Measurements from ENCODE around the gene STARD10. TPM values are rescaled to one million over a fixed set of nuclear protein-coding genes. Genes with fewer than 3 reads are reported as not detected.
"Not testable (repeated sequence)": the region's sequence is repeated elsewhere in the genome, so short reads cannot be mapped to it uniquely, and the experiment has no call there.

STARD10 gene
- total RNA-seq, 3 donors from 2014 or later = 9.4 to 13.8 (median 13.0) TPM

DNA sequence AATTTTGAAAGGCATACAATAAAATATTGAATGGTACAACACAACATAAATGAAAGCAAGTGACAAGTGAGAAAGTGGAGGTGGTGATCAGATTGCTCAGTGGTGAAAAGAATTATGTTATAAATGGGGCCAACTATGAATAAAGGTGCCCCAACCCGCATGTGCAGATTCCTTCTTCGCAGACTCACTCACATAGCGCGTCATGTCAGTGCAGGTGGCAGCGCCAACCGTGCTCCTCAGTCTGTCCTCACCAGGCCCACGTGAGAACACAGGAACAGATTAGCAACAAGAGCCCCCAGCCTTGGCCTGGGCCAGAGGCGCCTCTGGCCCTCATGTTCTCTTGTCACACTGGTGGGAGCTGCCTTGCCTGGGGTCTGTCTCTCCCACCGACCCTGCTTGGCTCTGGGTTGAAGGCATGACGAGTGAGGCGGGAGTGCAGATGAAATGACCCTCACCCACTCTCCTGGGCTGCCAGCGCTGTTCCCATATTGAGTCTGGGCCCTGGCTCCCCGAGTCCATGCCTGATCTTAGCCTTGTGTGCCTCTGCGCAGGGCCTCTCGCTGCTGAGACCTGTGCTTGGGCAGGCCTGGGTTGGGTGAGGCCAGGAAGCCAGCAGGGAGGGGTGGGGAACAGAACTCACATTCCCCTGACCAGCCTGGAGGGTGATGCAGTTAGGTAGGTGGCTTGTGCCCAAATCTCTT is 26.7 kb upstream of the STARD10 start:
- H3K4me3 Mint-ChIP-seq = peak overlapping the region; percentile 51

DNA sequence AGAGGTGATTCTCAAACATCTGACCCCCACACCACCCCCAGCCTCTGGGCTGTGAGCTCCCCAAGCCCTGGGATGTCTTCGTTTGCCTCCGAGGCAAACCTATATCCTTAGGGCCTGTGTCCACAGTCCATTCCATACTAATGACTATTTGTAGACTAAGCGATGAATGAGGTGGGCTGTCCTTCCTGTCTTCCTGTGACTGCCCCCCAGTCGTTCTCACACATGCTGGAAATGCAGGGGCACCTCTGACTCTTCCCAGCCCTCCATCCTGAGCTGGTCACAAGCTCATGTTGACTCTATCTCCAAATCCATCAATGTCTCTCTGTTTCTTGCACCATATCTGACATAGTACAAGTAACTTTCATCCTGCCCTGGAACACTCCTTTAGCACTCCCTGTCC is 25.1 kb upstream of the STARD10 start:
- Mint-ChIP-seq H3K27me3 (ENCODE audit: low read depth) (no peaks in the 10 kb centered on the region), H3K36me3 (ENCODE audit: insufficient read depth) (peaks cover 22% of the 10 kb centered on the region), H3K4me1 (ENCODE audit: low read depth) (peaks cover 40% of the 10 kb centered on the region), H3K4me3 (no peak overlapping the region), H3K9me3 (no peaks in the 10 kb centered on the region)
- ATAC-seq = no peak
- no peak for DNase-seq

More for the DNA sequence above, 26.7 kb upstream of the STARD10 start:
- peaks cover 27% of the 10 kb centered on the region for H3K36me3 Mint-ChIP-seq (ENCODE audit: insufficient read depth)
- H3K9me3 Mint-ChIP-seq = no peaks in the 10 kb centered on the region
- H3K4me1 Mint-ChIP-seq (ENCODE audit: low read depth) = peaks cover 39% of the 10 kb centered on the region
- no peaks in the 10 kb centered on the region for H3K27me3 Mint-ChIP-seq (ENCODE audit: low read depth)
- DNase-seq (no peak), ATAC-seq (no peak)

DNA sequence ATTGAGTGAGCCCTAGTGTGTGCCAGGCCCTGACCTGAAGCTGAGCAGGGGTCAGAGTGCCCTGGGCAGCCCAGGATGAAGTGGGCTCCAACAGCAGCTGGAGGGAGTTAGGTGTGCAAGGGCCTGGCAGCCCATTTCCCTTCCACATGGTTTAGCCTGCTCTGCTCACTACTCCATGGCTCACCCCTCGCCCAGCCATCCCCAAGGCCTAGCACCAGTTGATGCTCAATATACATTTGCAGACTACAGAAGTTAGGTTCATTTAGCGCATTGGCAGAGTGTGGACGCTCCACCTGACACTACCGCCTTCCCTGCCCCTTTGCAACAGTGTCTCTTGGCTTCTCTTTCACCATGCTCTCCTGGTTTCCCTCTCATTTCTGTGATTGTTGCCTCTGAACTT is 24.1 kb upstream of the STARD10 start:
- Mint-ChIP-seq H3K9me3 (no peaks in the 10 kb centered on the region), H3K4me3 (no peak overlapping the region), H3K36me3 (ENCODE audit: insufficient read depth) (peaks cover 24% of the 10 kb centered on the region), H3K4me1 (ENCODE audit: low read depth) (peaks cover 41% of the 10 kb centered on the region), H3K27me3 (ENCODE audit: low read depth) (no peaks in the 10 kb centered on the region)
- DNase-seq (no peak), ATAC-seq (no peak)

DNA sequence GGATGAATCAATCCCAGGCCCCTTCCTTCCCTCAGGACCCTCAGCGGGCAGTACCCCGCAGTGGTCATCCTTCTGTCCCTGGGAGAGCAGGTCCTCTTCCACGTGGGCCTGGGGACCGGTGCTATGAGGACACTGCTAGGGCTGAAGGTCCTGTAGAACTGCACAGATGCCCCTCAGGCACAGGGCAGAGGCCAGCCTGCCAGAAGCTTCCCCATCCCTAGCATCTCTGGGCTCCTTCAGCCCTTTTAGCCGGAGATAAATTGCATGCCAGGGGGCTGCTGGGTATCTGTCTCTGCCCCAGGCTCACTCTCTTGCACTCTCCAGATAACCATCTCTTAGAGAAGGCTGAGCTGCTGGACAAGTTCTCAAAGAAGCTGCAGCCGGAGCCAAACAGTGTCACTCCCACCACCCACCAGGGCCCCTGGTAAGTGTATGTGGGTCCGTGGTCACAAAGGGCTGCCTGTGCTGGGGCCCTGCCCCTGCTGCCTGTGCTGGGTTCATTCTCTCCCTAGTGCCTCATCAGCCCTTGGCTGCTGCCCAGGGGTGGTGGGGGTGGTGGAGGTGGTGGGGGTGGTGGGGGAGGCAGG is 22.6 kb upstream of the STARD10 start:
- ATAC-seq (no peak), DNase-seq (no peak)
- Mint-ChIP-seq H3K27me3 (ENCODE audit: low read depth) (no peaks in the 10 kb centered on the region), H3K36me3 (ENCODE audit: insufficient read depth) (peaks cover 24% of the 10 kb centered on the region), H3K9me3 (no peaks in the 10 kb centered on the region), H3K4me1 (ENCODE audit: low read depth) (peaks cover 53% of the 10 kb centered on the region), H3K4me3 (peak overlapping the region; percentile 98)

DNA sequence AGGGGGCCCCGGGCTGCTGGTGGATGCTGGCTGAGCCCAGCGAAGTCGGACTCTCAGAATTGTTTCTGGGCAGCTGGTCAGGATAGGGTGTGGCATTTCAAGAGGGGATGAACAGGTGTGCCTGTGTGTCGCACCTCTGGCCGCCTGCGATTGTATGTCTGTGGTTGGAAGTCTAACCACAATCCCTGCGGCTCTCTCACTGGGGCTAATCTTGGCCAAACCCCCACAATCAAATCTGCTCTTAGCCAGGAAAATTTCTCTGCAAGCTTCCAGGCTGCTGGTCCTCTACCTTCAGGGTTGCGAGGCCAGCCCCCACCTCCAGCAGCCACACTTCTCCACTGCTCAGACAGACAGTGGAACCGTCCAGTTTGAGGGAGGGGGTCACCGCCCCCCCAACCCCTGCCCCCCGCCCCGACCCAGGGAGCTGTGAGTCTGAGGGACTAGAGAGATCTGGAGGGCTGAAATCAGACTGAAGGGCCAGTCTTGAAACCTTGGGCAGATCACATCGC is 21.3 kb upstream of the STARD10 start:
- H3K4me3 Mint-ChIP-seq = peak overlapping the region; percentile 98
- peaks cover 46% of the 10 kb centered on the region for H3K4me1 Mint-ChIP-seq (ENCODE audit: low read depth)
- H3K36me3 Mint-ChIP-seq (ENCODE audit: insufficient read depth) = peaks cover 26% of the 10 kb centered on the region
- H3K9me3 Mint-ChIP-seq = no peaks in the 10 kb centered on the region
- no peaks in the 10 kb centered on the region for H3K27me3 Mint-ChIP-seq (ENCODE audit: low read depth)
- DNase-seq = no peak
- ATAC-seq = no peak

DNA sequence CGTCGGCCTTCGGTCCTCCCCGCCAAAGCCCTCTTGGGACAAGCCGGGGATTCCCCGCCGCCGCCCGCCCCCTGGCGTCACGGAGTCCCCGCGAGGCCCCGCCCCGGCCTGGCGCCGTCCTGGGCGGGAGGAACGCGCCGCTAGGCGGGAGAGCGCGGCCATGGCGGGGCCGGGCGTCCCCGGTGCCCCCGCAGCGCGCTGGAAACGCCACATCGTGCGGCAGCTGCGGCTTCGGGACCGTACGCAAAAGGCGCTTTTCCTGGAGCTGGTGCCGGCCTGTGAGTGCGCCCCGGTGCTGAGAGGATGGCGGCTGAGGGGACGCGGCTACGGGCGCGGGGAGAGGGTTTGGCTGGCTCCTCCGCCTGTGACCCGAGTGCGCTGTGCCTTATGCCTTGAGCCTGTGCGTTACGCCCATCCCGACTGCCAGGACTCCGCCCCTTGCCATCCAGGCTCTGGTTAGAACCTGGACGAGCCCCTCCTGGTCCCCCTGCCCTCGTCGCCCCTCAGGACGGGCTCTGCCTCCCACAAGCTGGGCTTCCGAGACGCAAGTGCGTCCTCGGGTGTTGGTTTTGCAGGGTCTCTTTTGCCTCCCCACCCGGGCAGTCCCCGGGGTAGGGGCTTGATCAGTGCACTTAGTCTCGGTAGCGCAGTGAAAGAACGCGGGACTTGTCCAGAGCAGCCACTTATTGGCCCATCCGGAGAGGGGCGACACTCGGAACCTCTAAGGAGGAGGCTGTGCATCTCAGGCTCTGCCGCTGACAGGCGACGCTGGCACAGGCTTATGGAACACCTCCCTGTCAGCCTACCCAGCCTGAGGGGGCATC is 20.7 kb upstream of the STARD10 start, which contains the start of gene ATG16L2:
Gene ATG16L2 (plus strand): TSS at position 126 of the 824 bp plus-strand sequence. CDS start 35 bp downstream, at position 161.
- Mint-ChIP-seq H3K4me3 (peak within 1 kb of the TSS; percentile 99), H3K36me3 (ENCODE audit: insufficient read depth) (peaks cover 24% of the 10 kb centered on the region), H3K4me1 (ENCODE audit: low read depth) (peaks cover 44% of the 10 kb centered on the region), H3K27me3 (ENCODE audit: low read depth) (no peaks in the 10 kb centered on the region), H3K9me3 (no peaks in the 10 kb centered on the region)
- DNase-seq (peak; percentile 87), ATAC-seq (peak; percentile 74 to 79)

DNA sequence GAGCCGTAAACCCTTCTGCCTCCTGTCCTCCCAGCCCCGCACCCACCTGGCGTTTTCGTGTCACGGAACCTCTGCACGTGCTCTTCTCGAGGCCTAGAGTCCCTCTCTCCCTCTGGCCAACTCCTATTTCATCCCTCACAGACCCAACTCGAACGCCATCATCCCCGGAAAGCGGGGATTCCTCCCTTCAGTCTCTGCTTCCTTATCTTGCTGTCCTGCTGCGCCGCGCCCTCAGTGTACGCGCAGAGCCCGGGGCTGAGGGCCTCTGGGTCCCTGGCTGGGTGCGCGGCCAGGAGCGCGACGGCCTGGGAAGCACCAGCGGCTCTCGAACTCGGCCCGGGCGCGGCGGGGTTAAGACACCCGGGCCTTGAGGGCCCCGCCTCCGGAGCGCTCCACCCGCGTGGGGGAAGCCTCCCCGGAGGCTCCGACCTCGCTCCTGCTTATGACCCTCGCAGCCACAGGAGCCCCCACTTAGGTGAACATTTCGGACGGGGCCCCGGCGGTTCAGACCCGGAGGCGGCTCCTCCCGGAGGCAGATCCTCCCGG is 20.0 kb upstream of the STARD10 start:
- ATAC-seq = peak; percentile 67 to 69
- H3K4me3 Mint-ChIP-seq = peak overlapping the region; percentile 99
- H3K36me3 Mint-ChIP-seq (ENCODE audit: insufficient read depth) = peaks cover 20% of the 10 kb centered on the region
- no peaks in the 10 kb centered on the region for H3K27me3 Mint-ChIP-seq (ENCODE audit: low read depth)
- no peaks in the 10 kb centered on the region for H3K9me3 Mint-ChIP-seq
- peaks cover 44% of the 10 kb centered on the region for H3K4me1 Mint-ChIP-seq (ENCODE audit: low read depth)
- DNase-seq = no peak

DNA sequence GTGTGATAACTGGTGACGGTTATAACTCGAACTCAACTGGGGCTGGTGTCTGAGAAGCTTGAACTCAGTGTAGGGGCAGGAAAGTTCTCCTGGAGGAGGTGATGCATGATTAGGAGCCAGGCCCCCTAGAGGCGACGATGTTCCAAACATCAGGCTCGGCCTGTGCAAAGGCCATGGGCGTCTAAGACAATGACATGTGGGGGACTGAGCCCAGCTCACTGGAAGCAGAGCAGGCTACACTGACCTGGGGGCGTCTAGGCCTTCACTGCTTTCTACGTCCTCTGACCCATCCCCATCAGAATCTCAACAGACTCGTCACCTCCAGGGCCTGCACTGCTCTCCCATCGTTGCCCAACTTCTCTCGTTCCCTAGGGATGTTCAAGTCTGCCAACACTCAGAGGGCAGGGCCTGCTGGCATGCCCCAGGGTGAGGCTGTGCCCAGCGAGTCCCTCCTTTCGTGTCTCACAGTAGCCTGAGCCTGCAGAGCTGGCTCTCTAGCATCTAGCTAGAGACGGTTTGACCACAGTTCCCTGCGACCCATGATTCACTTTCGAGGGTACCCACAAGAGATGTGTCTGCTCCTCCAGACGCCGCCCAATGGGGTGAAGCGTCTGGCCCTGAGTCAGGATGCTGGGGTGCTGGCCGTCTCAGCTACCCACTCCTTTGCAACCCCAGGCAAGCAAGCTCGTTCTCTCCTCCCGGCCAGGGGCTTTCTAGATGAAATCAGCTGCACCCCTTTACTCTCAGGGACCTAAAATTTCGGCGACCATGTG is 19.3 kb upstream of the STARD10 start:
- peaks cover 43% of the 10 kb centered on the region for H3K4me1 Mint-ChIP-seq (ENCODE audit: low read depth)
- H3K9me3 Mint-ChIP-seq = no peaks in the 10 kb centered on the region
- no peaks in the 10 kb centered on the region for H3K27me3 Mint-ChIP-seq (ENCODE audit: low read depth)
- ATAC-seq = peak; percentile 64 to 67
- H3K4me3 Mint-ChIP-seq = peak overlapping the region; percentile 99
- DNase-seq = peak; percentile 61
- H3K36me3 Mint-ChIP-seq (ENCODE audit: insufficient read depth) = peaks cover 20% of the 10 kb centered on the region

DNA sequence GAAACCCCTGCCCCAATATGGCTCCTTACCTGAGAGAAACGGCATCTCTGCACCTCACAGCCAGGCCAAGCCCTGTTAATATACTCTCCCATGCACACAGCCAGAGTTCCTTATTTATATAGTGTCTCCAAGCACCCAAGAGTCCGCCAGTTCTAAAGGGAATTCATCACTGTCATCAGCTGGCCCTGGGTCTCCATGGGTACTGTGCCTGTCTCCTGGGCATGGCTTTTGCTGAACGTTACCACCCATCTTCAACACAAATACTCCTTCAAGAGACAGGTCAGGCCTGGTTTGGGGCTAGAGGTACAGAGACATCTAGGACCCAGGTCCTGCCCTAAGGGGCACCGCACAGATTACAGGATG is 18.7 kb upstream of the STARD10 start:
- Mint-ChIP-seq H3K4me1 (ENCODE audit: low read depth) (peaks cover 39% of the 10 kb centered on the region), H3K36me3 (ENCODE audit: insufficient read depth) (peaks cover 16% of the 10 kb centered on the region), H3K4me3 (peak overlapping the region; percentile 99), H3K9me3 (no peaks in the 10 kb centered on the region), H3K27me3 (ENCODE audit: low read depth) (no peaks in the 10 kb centered on the region)
- DNase-seq (no peak), ATAC-seq (no peak)

DNA sequence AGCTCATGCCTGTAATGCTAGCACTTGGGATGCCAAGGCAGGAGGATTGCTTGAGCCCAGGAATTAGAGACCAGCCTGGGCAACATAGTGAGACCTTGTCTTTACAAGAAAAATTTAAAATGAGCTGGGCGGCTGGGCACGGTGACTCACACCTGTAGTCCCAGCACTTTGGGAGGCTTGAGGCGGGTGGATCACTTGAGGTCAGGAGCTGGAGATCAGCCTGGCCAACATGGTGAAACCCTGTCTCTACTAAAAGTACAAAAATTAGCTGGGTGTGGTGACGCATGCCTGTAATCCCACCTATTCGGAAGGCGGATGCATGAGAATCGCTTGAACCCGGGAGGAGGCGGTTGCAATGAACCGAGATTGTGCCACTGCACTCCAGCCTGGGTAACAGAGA is 17.8 kb upstream of the STARD10 start:
- Mint-ChIP-seq H3K36me3 (ENCODE audit: insufficient read depth) (peaks cover 14% of the 10 kb centered on the region), H3K4me1 (ENCODE audit: low read depth) (peaks cover 33% of the 10 kb centered on the region), H3K4me3 (peak overlapping the region; percentile 58)
- not testable (repeated sequence) for ATAC-seq; H3K9me3 Mint-ChIP-seq; H3K27me3 Mint-ChIP-seq (ENCODE audit: low read depth); DNase-seq

DNA sequence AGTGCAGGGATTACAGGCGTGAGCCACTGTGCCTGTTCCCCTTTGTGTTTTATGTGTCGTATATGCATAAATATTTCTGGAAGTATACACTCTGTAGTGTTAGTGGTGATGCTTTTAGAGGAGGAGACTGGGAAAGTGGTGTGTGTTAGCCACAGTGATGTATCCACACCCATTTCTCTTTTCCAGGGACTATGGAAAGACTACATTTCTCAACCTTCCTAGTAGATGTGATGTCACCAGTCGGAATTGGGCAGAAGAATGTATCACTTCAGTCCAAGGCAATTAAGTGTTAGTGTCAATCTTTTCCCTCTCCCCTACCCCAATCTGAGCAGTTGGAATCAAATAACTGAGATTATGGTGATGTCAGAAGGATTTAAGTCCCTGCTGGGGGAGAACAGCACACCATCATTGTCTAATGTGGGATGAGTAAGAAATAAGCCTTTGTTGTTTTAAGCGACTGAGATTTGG is 14.5 kb upstream of the STARD10 start:
- Mint-ChIP-seq H3K36me3 (ENCODE audit: insufficient read depth) (peaks cover 14% of the 10 kb centered on the region), H3K9me3 (no peaks in the 10 kb centered on the region), H3K27me3 (ENCODE audit: low read depth) (no peaks in the 10 kb centered on the region), H3K4me1 (ENCODE audit: low read depth) (peaks cover 21% of the 10 kb centered on the region), H3K4me3 (no peak overlapping the region)
- DNase-seq (no peak), ATAC-seq (no peak)

DNA sequence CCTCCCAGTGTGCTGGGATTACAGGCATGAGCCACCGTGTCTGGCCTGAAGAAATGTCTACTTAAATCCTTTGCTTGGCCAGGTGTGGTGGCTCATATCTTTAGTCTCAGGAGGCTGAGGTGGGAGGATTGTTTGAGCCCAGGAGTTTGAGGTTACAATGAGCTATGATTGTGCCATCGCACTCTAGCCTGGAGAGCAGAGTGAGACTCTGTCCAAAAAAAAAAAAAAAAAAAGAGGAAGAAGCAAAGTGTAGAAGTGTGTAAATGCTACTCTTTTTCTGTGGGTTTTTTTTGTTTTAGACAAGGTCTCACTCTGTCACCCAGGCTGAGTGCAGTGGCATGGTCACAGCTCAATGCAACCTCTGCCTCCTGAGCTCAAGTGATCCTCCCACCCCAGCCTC is 13.9 kb upstream of the STARD10 start:
- Mint-ChIP-seq H3K27me3 (ENCODE audit: low read depth) (no peaks in the 10 kb centered on the region), H3K9me3 (no peaks in the 10 kb centered on the region), H3K4me3 (no peak overlapping the region), H3K36me3 (ENCODE audit: insufficient read depth) (peaks cover 12% of the 10 kb centered on the region), H3K4me1 (ENCODE audit: low read depth) (peaks cover 16% of the 10 kb centered on the region)
- no peak for DNase-seq
- ATAC-seq = no peak

DNA sequence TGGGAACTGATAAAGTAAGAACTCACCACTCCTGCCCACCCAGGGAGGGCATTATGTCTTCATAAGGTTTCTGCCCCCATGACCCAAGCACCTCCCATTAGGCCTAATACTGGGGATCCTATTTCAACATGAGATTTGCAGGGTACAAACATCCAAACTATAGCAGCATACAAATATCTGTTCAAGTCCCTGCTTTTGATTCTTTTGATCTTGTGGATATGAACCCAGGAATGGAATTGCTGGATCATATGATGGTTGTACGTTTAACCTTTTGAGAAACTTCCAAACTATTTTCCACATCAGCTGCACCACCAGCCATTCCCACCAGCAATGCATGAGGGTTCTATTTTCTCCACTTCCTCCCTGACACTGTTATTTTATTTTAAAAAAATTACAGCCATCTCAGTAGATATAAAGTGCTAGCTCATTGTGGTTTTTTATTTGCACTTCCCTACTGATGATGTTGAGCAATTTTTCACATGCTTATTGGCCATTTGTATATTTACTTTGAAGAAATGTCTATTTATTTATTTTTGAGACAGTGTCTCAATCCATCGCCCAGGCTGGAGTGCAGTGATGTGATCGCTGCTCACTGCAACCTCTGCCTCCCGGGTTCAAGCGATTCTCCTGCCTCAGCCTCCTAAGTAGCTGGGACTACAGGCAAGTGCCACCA is 13.3 kb upstream of the STARD10 start:
- no peaks in the 10 kb centered on the region for H3K9me3 Mint-ChIP-seq
- peaks cover 12% of the 10 kb centered on the region for H3K36me3 Mint-ChIP-seq (ENCODE audit: insufficient read depth)
- H3K27me3 Mint-ChIP-seq (ENCODE audit: low read depth) = no peaks in the 10 kb centered on the region
- no peak for DNase-seq
- H3K4me1 Mint-ChIP-seq (ENCODE audit: low read depth) = peaks cover 12% of the 10 kb centered on the region
- ATAC-seq = no peak
- no peak overlapping the region for H3K4me3 Mint-ChIP-seq

Data from activated T-cell treated with anti-CD3 and anti-CD28 coated beads, Interleukin-2, amount 50 U/mL, for 4 hours (primary cell).